Tibial nerve (tissue), 4 donors: Measurements from ENCODE around the gene NEK3.
"Not testable (repeated sequence)": the region's sequence is repeated elsewhere in the genome, so short reads cannot be mapped to it uniquely, and the experiment has no call there.

Source experiments
- CTCF ChIP-seq, 5 experiments: fragments of 200-600 bp in 3 of 5; fragments of 450-650 bp in 2 of 5; sonication (generic) in 3 of 5; IDR thresholded peaks; one replicate each; pipeline ENCODE4 v1.5.1; 2016 to 2019; ENCODE audit warnings: antibody characterized with exemption in 5 of 5, mild to moderate bottlenecking in 3 of 5, moderate library complexity in 2 of 5
- EP300 ChIP-seq, 2 donors: sonication (generic); formaldehyde crosslinking; IDR thresholded peaks; one replicate each; pipeline ENCODE4 v1.6.1; 2017; ENCODE audit warnings: antibody characterized with exemption in 2 of 2, mild to moderate bottlenecking in 1 of 2
- POLR2A ChIP-seq, 2 donors: fragments of 450-650 bp; IDR thresholded peaks; one replicate each; pipeline ENCODE4 v1.6.1; 2017; ENCODE audit warnings: antibody characterized with exemption in 2 of 2, mild to moderate bottlenecking in 2 of 2, moderate library complexity in 2 of 2

GRCh38 chr13:52102423-52102822 lies 57.0 kb downstream of the NEK3 start:
- TF ChIP-seq CTCF, POLR2A, EP300 (IDR thresholded peaks at IDR 0.05): not testable (repeated sequence)
